Stomach (tissue), 9 donors: ENCODE data around the gene CFAP97D2. TPM values are rescaled to one million over a fixed set of nuclear protein-coding genes. Genes with fewer than 3 reads are reported as not detected.

Experiments
- DNase-seq, 2 donors: peaks; one replicate each; pipeline versions ENCODE4 v3.0.0 to v3.0.0-alpha.2; 2013 to 2019
- H3K27ac ChIP-seq, 5 donors: fragments of 200-600 bp in 4 of 5; sonication (generic) in 4 of 5; one replicate each; pipeline ENCODE4 v1.5.1; 2013 to 2019; ENCODE audit warnings: mild to moderate bottlenecking in 1 of 5, moderate library complexity in 1 of 5
- H3K27me3 ChIP-seq, 3 donors: fragments of 200-600 bp; sonication (generic); one replicate each; pipeline ENCODE4 v1.5.1; 2017 to 2019; ENCODE audit warnings: mixed run types in 1 of 3
- H3K36me3 ChIP-seq, 4 donors: fragments of 200-600 bp; sonication (generic); 1 replicate in 3 of 4; 2 replicates in 1 of 4; pipeline ENCODE4 v1.5.1; 2016 to 2019
- H3K4me1 ChIP-seq, 4 donors: fragments of 200-600 bp; sonication (generic); one replicate each; pipeline ENCODE4 v1.5.1; 2016 to 2019
- H3K4me3 ChIP-seq, 4 donors: fragments of 200-600 bp; sonication (generic) in 3 of 4; one replicate each; pipeline ENCODE4 v1.5.1; 2016 to 2019; ENCODE audit warnings: mild to moderate bottlenecking in 1 of 4
- H3K9me3 ChIP-seq, 4 donors: fragments of 200-600 bp; sonication (generic); one replicate each; pipeline ENCODE4 v1.5.1; 2016 to 2019
- EP300 ChIP-seq: sonication (generic); formaldehyde crosslinking; IDR thresholded peaks from one replicate; pipeline ENCODE4 v1.6.1; 2017; ENCODE audit warnings: antibody characterized with exemption
- POLR2A ChIP-seq, 4 donors: fragments of 450-650 bp; IDR thresholded peaks; one replicate each; pipeline ENCODE4 v1.6.1; 2016; ENCODE audit warnings: antibody characterized with exemption in 4 of 4, control low read depth in 2 of 4, mild to moderate bottlenecking in 1 of 4, moderate library complexity in 1 of 4
- POLR2AphosphoS5 ChIP-seq, 3 donors: sonication (generic); formaldehyde crosslinking; IDR thresholded peaks; one replicate each; pipeline ENCODE4 v1.6.1; 2016; ENCODE audit warnings: antibody characterized with exemption in 3 of 3
- WGBS, 5 donors: extraction: QIAGEN DNeasy Blood & Tissue Kit in 3 of 5; methylation state at CpG; one replicate each; pipeline versions ENCODE4 v1.1.5 to v1.1.7; 2013 to 2018; 5-methylcytosine and 5-hydroxymethylcytosine counted together
- intact Hi-C: fragments of 100-400 bp; cut with DNase I; formaldehyde crosslinking; loops from one replicate; pipeline ENCODE4 v1.15.1; 2023; ENCODE audit warnings: low total_unique reads
- polyA plus RNA-seq, 3 donors: library from polyadenylated mRNA; stranded (reverse); fragments of 200-250 nt; gene quantifications; one replicate each; pipeline ENCODE4 v1.2.3, GENCODE V29; 2013
- total RNA-seq, 5 donors: library from RNA; depleted of rRNA; stranded (reverse); fragments of >200 nt; gene quantifications; one replicate each; pipeline versions ENCODE4 v1.1.0 to v1.2.3, GENCODE V29; 2014 to 2016
- TF ChIP-seq, protein P1 (sequence below), 7 experiments: fragments of 450-650 bp in 4 of 7; fragments of 200-600 bp in 3 of 7; sonication (generic) in 3 of 7; IDR thresholded peaks; one replicate each; pipeline ENCODE4 v1.5.1; 2016 to 2019; ENCODE audit warnings: antibody characterized with exemption in 7 of 7, control low read depth in 2 of 7, mild to moderate bottlenecking in 1 of 7
- donor health status: healthy with polysubstance abuse.
- donor health status: Bipolar disorder and iron deficiency.
- donor health status: healthy.

CFAP97D2 gene
- total and polyA plus RNA-seq, 8 donors, result not detected

DNA sequence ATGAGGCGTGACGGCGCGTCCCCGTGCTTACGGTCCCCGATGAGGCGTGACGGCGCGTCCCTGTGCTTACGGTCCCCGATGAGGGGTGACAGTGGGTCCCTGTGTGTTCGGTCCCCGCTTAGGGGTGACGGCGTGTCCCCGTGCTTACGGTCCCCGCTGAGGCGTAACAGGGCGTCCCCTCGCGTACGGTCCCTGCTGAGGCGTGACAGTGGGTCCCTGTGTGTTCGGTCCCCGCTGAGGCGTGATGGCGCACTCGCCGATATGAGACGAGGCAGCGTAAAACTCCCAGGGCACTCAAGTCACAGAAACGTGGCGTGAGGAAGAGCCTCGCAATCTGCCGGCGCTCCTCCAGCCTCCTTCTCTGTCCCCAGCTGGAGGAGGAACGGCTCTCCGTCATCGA, 20.9 kb downstream of the CFAP97D2 start:
- TF ChIP-seq EP300 (no peak), POLR2AphosphoS5 (IDR thresholded peaks at IDR 0.05) (no peak), POLR2A (IDR thresholded peaks at IDR 0.05) (no peak)
- TF ChIP-seq, protein P1, sequence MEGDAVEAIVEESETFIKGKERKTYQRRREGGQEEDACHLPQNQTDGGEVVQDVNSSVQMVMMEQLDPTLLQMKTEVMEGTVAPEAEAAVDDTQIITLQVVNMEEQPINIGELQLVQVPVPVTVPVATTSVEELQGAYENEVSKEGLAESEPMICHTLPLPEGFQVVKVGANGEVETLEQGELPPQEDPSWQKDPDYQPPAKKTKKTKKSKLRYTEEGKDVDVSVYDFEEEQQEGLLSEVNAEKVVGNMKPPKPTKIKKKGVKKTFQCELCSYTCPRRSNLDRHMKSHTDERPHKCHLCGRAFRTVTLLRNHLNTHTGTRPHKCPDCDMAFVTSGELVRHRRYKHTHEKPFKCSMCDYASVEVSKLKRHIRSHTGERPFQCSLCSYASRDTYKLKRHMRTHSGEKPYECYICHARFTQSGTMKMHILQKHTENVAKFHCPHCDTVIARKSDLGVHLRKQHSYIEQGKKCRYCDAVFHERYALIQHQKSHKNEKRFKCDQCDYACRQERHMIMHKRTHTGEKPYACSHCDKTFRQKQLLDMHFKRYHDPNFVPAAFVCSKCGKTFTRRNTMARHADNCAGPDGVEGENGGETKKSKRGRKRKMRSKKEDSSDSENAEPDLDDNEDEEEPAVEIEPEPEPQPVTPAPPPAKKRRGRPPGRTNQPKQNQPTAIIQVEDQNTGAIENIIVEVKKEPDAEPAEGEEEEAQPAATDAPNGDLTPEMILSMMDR (IDR thresholded peaks at IDR 0.05), result no peak

DNA sequence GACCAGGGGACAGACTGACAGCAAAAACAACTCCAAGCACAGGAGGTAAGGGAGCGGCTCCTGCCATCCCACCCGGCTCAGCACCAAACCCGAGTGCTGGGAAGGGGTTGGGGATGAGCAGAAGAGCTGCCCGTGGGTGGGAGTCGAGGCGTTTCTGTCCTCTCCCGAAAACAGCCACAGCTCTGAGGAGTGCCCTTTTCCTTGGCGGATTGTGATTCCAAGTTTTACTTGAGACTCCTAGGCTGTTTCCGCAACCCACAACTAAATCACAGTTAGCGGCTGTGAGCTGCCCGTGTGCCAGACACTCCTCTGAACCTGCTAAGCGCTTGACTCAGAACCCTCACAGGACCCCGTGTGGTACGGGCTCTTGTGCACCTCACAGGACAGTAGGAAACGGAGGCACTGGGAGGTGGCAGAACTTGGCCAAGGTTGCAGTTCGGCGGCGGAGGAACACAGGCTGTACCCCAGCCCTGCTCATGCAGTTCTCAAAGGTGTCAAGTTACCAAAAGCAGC, 21.4 kb downstream of the CFAP97D2 start:
- Histone ChIP-seq H3K36me3 (no peaks in the 10 kb centered on the region), H3K27ac (no peak overlapping the region), H3K9me3 (no peaks in the 10 kb centered on the region), H3K4me1 (no peaks in the 10 kb centered on the region), H3K4me3 (no peak overlapping the region), H3K27me3 (peaks cover 0 to 29% (median 9%) of the 10 kb centered on the region in 3 donors)
- intact Hi-C loops, result no loop called here
- WGBS, 5 donors, result 23 to 87% (median 41%) methylated on average over 17 to 18 of the region's 18 CpGs
- TF ChIP-seq, protein P1 (IDR thresholded peaks at IDR 0.05), result no peak
- no peak for TF ChIP-seq EP300
- no peak for TF ChIP-seq POLR2A (IDR thresholded peaks at IDR 0.05)
- TF ChIP-seq POLR2AphosphoS5 (IDR thresholded peaks at IDR 0.05), result no peak
- no peak for DNase-seq

More for the DNA sequence above, 20.9 kb downstream of the CFAP97D2 start:
- intact Hi-C loops, result no loop called here
- Histone ChIP-seq H3K4me1 (no peaks in the 10 kb centered on the region), H3K9me3 (no peaks in the 10 kb centered on the region), H3K36me3 (no peaks in the 10 kb centered on the region), H3K27ac (no peak overlapping the region), H3K4me3 (no peak overlapping the region), H3K27me3 (peaks cover 0 to 29% (median 9%) of the 10 kb centered on the region in 3 donors)
- 23 to 77% (median 60%) methylated on average over 4 to 42 of the region's 42 CpGs for WGBS, 5 donors
- DNase-seq, result no peak

DNA sequence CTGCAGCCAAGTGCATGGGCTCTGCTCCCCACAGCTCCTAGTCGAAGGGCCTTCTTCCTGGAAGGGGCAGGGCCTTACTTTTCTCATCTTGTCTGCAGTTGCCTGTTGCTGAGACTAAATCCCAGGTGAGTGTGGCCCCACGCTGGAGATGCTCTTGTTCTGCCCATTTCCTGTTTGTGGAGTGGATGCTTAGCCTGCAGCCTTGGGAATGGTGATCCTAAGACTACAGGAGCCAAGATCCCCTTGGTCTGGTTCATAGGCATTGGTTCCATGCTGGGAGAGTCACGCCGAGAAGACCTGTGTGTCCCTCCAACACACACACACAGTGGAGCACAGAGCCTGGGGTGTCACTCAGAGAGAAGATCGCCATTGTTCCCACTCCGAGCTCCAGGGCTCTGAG, 23.5 kb downstream of the CFAP97D2 start:
- WGBS, 5 donors, result 82 to 93% (median 85%) methylated on average over 5 to 6 of the region's 6 CpGs
- intact Hi-C loops, result no loop called here
- H3K27me3 ChIP-seq, result peaks cover 0 to 29% (median 9%) of the 10 kb centered on the region in 3 donors

DNA sequence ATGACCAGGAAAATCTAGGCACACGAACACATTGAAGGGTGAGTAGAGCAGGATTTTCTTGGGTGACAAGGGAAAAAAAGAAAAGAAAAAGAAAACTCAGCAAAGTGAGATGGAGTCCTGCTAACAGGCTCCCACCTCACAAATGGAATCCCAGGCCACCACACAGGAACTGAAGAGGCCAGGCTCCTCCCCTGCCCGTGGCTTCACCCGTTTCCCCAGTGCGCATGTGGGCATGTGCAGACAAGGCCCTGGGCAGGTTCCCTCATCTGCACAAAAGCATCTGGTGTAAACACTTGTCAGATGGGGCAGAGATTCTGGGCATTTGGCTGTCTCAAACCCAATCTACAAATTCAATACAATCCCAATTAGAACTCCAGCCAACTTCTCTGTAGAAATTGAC, 24.5 kb downstream of the CFAP97D2 start:
- Histone ChIP-seq H3K4me3 (no peak overlapping the region), H3K9me3 (peaks cover 0 to 9% (median 3%) of the 10 kb centered on the region in 4 donors), H3K36me3 (no peaks in the 10 kb centered on the region), H3K27ac (no peak overlapping the region), H3K4me1 (no peaks in the 10 kb centered on the region), H3K27me3 (peaks cover 0 to 29% (median 9%) of the 10 kb centered on the region in 3 donors)
- DNase-seq, result no peak
- intact Hi-C loops, result no loop called here
- WGBS, 5 donors, result 45 to 77% (median 72%) methylated on average over 4 of the region's 4 CpGs
- no peak for TF ChIP-seq EP300
- TF ChIP-seq, protein P1 (IDR thresholded peaks at IDR 0.05), result no peak
- TF ChIP-seq POLR2A (IDR thresholded peaks at IDR 0.05), result no peak
- no peak for TF ChIP-seq POLR2AphosphoS5 (IDR thresholded peaks at IDR 0.05)

More for the DNA sequence above, 23.5 kb downstream of the CFAP97D2 start:
- Histone ChIP-seq H3K36me3 (no peaks in the 10 kb centered on the region), H3K27ac (no peak overlapping the region), H3K4me3 (no peak overlapping the region), H3K9me3 (peaks cover 0 to 8% (median 3%) of the 10 kb centered on the region in 4 donors), H3K4me1 (no peaks in the 10 kb centered on the region)
- DNase-seq, result no peak
- TF ChIP-seq EP300 (no peak), POLR2A (IDR thresholded peaks at IDR 0.05) (no peak), POLR2AphosphoS5 (IDR thresholded peaks at IDR 0.05) (no peak)
- TF ChIP-seq, protein P1 (IDR thresholded peaks at IDR 0.05), result no peak
